GM12873 (cell line): ENCODE measurements around the gene ZP2.

ENCODE experiments used
- TF ChIP-seq, protein P1 (sequence below): IDR thresholded peaks from 2 replicates; pipeline ENCODE4 v1.5.1; 2012; ENCODE audit warnings: low read depth, mild to moderate bottlenecking, moderate library complexity, low read length, control low read depth; ENCODE audit not compliant: insufficient read depth; ENCODE audit errors: missing control alignments

Gene ZP2

DNA sequence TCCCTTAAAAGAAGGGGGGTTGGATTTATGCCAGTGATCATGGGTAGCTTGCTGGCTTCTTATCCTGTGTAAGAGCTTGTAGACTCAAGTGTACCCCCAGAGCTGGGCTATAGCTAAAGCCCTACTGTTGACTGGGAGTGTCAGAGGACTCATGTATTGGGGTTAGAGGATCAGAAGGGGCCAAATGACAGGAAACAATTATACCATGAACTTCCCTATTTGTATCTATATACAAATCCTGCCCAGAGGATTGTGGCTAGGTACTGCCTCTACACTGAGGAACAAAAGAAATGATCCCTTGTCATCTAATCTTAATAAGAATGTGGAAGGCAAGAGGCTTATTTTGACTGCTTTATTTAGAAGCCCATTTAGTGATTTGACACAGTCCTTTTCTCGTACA is 14.3 kb downstream of the ZP2 start:
- TF ChIP-seq, protein P1, sequence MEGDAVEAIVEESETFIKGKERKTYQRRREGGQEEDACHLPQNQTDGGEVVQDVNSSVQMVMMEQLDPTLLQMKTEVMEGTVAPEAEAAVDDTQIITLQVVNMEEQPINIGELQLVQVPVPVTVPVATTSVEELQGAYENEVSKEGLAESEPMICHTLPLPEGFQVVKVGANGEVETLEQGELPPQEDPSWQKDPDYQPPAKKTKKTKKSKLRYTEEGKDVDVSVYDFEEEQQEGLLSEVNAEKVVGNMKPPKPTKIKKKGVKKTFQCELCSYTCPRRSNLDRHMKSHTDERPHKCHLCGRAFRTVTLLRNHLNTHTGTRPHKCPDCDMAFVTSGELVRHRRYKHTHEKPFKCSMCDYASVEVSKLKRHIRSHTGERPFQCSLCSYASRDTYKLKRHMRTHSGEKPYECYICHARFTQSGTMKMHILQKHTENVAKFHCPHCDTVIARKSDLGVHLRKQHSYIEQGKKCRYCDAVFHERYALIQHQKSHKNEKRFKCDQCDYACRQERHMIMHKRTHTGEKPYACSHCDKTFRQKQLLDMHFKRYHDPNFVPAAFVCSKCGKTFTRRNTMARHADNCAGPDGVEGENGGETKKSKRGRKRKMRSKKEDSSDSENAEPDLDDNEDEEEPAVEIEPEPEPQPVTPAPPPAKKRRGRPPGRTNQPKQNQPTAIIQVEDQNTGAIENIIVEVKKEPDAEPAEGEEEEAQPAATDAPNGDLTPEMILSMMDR: no peak

DNA sequence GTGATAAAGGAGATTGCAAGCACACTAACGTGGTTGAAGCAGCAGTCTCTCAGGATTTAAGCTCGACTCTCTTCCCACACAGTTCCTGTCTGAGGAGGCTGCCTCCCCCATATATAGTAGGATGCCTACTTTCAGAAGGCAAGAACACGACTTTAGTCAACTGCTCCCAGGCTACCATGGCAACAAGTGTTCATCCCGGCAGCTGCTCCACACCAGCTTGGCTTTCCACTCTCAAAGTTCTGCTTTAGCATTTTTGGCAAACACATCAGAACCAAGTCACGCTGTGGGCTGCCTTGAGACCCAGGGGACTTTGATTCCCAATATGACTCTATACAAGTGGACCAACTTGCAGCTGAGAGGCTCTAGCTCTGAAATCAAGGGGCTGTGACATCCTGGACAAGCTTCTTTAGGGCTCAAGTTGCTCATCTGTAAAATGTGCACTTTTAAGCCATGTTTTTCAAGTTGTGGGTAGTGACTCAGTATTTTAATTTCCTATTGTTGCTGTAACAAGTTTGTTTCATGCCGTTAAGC is 16.5 kb downstream of the ZP2 start:
- TF ChIP-seq, protein P1: no peak

DNA sequence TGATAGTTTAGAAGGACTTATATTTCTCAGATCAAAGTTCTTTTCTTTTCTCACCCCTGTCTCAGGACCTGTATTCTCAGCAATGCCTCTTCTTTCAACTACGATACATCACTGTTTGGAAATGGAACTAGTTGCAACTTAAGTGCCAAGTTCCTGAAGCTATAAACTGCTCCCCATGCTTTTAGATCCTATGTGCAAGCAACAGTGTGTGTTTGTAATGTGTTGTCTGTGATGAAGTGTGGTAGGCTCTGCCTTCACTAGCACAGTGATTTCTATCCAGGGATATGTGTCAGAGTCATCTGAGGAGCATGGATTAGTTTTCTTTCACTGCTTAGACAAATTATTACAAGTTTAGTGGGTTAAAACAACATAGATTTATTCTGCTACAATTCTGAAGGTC is 18.4 kb downstream of the ZP2 start:
- TF ChIP-seq, protein P1: no peak

DNA sequence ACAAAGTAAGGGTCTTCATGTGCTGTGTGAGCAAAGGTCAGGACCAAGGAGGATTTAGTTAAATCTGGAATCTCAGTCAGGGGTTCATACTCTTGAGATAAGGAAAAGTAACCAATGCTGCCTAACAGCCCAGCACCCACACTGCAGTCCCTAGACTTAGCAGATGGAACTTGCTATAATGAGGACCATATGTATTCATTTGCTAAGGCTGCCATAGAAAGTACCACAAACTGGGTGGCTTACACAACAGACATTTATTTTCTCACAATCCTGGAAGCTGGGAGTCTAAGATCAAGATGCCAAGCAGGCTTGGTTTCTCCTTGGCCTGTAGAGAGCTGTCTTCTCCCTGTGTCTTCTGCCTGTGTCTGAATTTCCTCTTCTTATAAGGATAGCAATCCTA is 20.8 kb downstream of the ZP2 start:
- TF ChIP-seq, protein P1: no peak

DNA sequence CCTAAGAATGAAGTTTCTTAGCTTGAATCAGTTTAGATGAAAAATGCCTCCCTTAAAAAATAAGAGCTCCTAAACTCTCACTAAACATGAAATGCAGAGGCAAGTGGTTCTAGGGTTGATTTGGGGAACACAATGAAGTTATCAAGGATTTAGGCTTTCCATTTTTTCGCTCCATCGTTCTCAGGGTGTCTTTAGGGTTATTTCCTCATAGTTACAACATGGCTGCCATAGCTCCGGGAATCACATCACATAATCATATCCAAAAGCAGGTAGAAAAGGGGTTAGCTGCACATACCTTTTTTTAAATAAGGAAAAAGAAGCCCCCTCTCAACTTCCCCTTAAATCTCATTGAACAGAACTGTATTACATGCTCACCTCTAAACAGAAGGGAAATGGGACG is 21.4 kb downstream of the ZP2 start:
- TF ChIP-seq, protein P1: no peak

DNA sequence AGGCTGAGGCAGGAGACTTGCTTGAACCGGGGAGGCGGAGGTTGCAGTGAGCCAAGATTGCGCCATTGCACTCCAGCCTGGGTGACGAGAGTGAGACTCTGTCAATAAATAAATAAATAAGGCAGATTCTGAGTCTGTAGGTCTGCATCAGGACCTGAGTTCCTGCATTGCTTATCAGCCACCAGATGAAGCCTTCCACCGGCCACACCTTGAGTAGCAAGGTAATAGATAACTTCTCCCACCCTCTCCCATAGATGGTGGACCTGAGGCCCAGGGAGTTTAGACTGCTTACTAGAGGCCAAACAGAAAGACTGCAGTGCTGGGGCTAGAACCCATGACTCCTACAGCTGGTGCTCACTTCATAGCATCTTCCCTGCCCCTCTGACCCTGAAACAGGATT is 22.1 kb downstream of the ZP2 start:
- TF ChIP-seq, protein P1: no peak

DNA sequence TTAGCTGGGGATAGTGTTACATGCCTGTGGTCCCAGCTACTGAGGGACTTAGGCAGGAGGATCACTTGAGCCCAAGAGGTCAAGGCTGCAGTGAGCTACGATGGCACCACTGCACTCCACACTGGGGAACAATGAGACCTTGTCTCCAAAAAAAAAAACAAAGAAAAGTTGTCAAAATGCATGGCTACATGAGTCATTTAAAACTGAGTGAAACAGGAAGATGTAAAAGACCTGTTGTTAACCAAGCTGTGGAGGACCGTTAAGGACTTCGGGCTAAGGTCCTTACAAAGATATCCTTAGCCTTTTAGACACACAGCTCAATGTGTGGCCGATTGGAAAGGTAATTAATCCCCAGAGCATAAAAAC is 25.1 kb downstream of the ZP2 start:
- TF ChIP-seq, protein P1: no peak

DNA sequence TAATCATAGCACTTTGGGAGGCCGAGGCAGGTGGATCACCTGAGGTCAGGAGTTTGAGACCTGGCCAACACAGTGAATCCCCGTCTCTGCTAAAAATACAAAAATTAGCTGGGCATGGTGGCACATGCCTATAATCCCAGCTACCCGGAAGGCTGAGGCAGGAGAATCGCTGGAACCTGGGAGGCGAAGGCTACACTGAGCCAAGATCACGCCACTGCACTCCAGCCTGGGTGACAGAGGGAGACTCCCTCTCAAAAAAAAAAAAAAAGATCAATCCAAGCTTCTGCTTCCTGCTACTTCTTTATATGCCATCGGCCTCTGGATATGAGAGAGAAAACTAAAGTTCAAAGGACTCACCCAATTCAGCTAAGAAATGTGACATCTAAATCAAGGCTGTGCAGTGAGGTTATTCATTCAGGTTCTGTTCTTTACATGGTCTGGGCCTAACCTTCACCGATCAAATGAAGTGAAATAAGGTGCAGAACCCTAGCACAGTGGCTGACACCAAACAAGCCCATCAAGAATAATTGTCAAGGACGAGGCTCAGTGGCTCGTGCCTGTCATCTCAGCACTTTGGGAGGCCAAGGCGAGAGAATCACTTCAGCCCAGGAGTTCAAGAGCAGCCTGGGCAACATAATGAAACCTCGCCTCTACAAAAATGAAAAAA is 25.6 kb downstream of the ZP2 start:
- TF ChIP-seq, protein P1: no peak
